Hepatocyte (in vitro differentiated cells): ENCODE measurements around the gene TENT5A.

Experiments used
- CTCF ChIP-seq: fragments of 200-600 bp; sonication (generic); IDR thresholded peaks from 2 replicates; pipeline ENCODE4 v1.5.1; 2016; ENCODE audit warnings: antibody characterized with exemption, mild to moderate bottlenecking; ENCODE audit not compliant: poor library complexity
- EZH2 ChIP-seq: fragments of 200-600 bp; sonication (generic); IDR thresholded peaks from 2 replicates; pipeline ENCODE4 v1.6.1; 2016; ENCODE audit warnings: antibody characterized with exemption, mild to moderate bottlenecking, borderline replicate concordance
- EZH2phosphoT487 ChIP-seq: fragments of 200-600 bp; sonication (generic); IDR thresholded peaks from one replicate; pipeline ENCODE4 v1.6.1; 2018; ENCODE audit warnings: antibody characterized with exemption, mild to moderate bottlenecking, low read depth, moderate library complexity; ENCODE audit not compliant: unreplicated experiment, severe bottlenecking

- TF ChIP-seq CTCF (no peak), EZH2 (no peak), EZH2phosphoT487 (no peak)
Measured at GRCh38 chr6:81771097-81771496, 18.6 kb upstream of the TENT5A start.
